Measurements from ENCODE around the gene CDKN3.
"Not testable (repeated sequence)": the region's sequence is repeated elsewhere in the genome, so short reads cannot be mapped to it uniquely, and the experiment has no call there.

CDKN3 gene

DNA sequence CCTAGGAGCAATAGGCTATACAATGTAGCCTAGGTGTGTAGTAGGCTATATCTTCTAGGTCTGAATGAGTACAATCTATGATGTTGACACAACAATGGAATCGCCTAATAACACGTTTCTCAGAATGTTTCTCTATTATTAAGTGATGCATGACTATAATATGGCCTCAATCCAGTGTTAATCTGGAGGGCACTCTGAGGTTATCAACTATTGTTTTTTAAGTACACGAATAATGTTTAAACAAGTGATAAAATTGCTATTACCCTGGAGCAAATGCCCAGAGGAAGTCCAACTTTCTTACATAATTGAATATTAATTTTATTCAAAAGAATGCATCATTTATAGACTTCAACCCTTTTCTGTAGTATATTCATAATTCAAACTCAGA lies 60.8 kb downstream of the CDKN3 start:
- no peak for DNase-seq

DNA sequence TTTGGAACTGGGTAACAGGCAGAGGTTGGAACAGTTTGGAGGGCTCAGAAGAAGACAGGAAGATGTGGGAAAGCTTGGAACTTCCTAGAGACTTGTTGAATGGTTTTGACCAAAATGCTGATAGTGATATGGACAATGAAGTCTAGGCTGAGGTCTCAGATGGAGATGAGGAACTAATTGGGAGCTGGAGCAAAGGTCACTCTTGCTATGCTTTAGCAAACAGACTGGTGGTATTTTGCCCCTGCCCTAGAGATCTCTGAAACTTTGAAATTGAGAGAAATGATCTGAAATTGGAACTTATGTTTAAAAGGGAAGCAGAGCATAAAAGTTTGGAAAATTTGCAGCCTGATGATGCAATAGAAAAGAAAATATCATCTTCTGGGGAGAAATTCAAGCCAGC lies 61.7 kb downstream of the CDKN3 start:
- DNase-seq, result not testable (repeated sequence)

DNA sequence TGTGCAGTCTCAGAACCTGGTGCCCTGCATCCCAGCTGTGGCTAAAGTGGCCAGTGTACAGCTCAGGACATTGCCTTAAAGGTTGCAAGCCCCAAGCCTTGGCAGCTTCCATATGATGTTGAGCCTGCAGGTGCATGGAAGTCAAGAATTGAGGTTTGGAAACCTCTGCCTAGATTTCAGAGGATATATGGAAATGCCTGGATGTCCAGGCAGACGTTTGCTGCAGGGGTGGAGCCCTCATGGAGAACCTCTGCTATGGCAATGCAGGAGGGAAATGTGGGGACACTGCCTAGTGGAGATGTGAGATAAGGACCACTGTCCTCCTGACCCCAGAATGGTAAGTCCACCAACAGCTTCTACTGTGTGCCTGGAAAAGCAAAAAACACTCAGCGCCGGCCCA lies 62.3 kb downstream of the CDKN3 start:
- no peak for DNase-seq

DNA sequence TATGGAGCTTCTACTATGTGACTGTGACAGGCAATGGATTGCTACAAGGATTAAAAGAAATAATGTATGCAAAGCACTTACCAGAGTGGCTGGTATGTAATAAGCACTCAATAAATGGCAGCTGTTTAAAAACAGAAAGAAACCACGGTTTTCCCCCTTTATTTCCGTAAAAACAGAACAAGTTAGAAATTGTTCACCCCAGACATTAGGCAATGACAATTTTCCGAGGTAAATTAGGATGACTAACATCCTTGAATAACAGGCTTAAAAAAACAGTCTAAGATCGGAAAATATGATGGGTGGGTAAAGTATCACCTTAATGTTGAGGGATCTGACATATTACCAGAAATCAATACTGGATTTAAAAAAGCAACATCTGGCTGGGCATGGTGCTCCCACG lies 65.2 kb downstream of the CDKN3 start:
- no peak for DNase-seq

DNA sequence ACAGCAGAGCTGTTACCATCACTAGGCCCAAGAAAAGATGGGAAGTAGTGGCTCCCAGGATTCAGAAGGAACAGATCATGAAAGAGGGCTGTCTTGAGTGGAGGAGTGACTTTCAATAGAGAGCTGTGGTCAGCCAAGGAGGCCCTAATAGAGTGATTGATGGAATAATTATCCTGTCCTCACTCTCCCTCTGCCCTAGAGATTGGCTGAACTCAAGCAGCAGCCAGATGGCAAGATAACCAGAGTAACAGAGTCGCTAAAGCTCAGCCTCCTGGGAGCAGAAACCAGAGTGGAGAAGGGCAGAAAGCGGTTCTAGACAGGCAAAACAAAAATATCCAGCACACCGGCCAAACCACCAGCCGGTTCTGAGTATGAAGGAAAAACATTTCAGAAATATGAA lies 68.8 kb downstream of the CDKN3 start:
- DNase-seq, result no peak

DNA sequence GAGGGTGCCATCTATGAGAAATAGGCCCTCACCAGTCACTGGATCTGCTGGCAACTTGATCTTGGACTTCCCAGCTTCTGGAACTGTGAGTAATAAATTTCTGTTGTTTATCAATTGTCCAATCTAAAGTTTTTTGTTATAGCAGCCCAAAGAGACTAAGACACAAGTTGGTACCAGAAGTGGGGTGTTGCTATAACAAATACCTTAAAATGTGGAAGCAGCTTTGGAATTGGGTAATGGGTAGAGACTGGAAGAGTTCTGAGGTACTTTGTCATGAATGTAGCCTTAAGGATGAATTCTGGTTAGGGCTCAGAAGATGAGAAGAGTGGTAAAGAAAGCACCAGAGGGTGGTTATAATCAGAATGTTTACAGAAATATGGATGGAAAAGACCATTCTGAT lies 70.5 kb downstream of the CDKN3 start:
- DNase-seq, result no peak

Measured in fibroblast of upper back skin (primary cell).